Measurements from ENCODE around the gene PPIL1.

- TF ChIP-seq CTCF (IDR thresholded peaks at IDR 0.05; ENCODE audit: insufficient read depth, low read depth, low read length) (no peak), EZH2 (IDR thresholded peaks at IDR 0.05; ENCODE audit: insufficient read depth, low read length) (no peak)
Measured at GRCh38 chr6:36865835-36866234, 8.8 kb downstream of the PPIL1 start.
